K562 (cell line): Measurements from ENCODE around the gene CCDC88C. TPM values are rescaled to one million over a fixed set of nuclear protein-coding genes. Genes with fewer than 3 reads are reported as not detected.

ENCODE experiments used
- ATAC-seq: fragments of 200-7000 bp; cut with Tn5 transposase; 3 replicates; pipeline ENCODE4 v1.9.1; 2020; ENCODE audit warnings: moderate library complexity
- BruUV-seq: library from RNA; stranded (reverse); fragments of 400-500 nt; replicated peaks from 2 replicates; lab custom pipeline; 2021; lab: Mats Ljungman, UMichigan
- CTCF ChIA-PET: fragments of 300-600 bp; formaldehyde crosslinking; extraction: SDS; loops from one replicate; lab custom pipeline; 2021; ENCODE audit warnings: low intra/inter-chr PET ratio; lab: Yijun Ruan, JAX
- POLR2A ChIA-PET: fragments of 300-600, 350-650 bp; sonication (Branson Sonifier 250); formaldehyde crosslinking; extraction: SDS; loops from one replicate; lab custom pipeline; 2021; ENCODE audit warnings: antibody characterized with exemption, inconsistent platforms; lab: Yijun Ruan, JAX
- DNase-seq, 4 experiments: peaks; one replicate each; pipeline versions ENCODE4 v3.0.0 to v3.0.0-alpha.2; 2011 to 2018; ENCODE audit warnings: low spot score in 3 of 4, mixed read lengths in 3 of 4; ENCODE audit errors: extremely low read depth in 1 of 4
- FAIRE-seq: peaks from 2 replicates; lab custom pipeline; 2011; peaks lifted over from hg19 to GRCh38; lab: Jason Lieb, UNC
- H2AFZ ChIP-seq: 2 replicates; pipeline ENCODE4 v1.6.0; 2011; ENCODE audit warnings: low read depth, low read length, control low read depth, inconsistent platforms
- H3K27ac ChIP-seq: fragments of 200-600 bp; 3 replicates; pipeline ENCODE4 v1.8.0; 2011; ENCODE audit warnings: low read depth, mild to moderate bottlenecking, control low read depth, inconsistent platforms, low read length, moderate library complexity, mixed read lengths; ENCODE audit errors: extremely low read depth
- H3K27me3 ChIP-seq, 2 experiments: fragments of 300-600 bp in 1 of 2; 2 replicates in 1 of 2; 3 replicates in 1 of 2; pipeline versions ENCODE4 v1.6.0 to v1.8.0; 2011; ENCODE audit warnings: inconsistent platforms in 2 of 2, low read length in 2 of 2, mild to moderate bottlenecking in 1 of 2, mixed read lengths in 1 of 2, moderate library complexity in 1 of 2; ENCODE audit not compliant: control insufficient read depth in 2 of 2, insufficient read depth in 2 of 2
- H3K36me3 ChIP-seq: fragments of 300-600 bp; 3 replicates; pipeline ENCODE4 v1.8.0; 2011; ENCODE audit warnings: mild to moderate bottlenecking, low read length, inconsistent platforms; ENCODE audit not compliant: control insufficient read depth, insufficient read depth
- H3K4me1 ChIP-seq, 2 experiments: fragments of 200-600 bp in 1 of 2; replicated peaks in 1 of 2; 2 replicates in 1 of 2; 3 replicates in 1 of 2; pipeline versions ENCODE4 v1.5.1 to v1.8.0; 2011; ENCODE audit warnings: inconsistent platforms in 2 of 2, low read length in 2 of 2, mild to moderate bottlenecking in 1 of 2, mixed read lengths in 1 of 2, moderate library complexity in 1 of 2; ENCODE audit not compliant: control insufficient read depth in 2 of 2, insufficient read depth in 2 of 2
- H3K4me2 ChIP-seq: 2 replicates; pipeline ENCODE4 v1.6.1; 2011; ENCODE audit warnings: low read length, control low read depth, inconsistent platforms, mixed read lengths; ENCODE audit not compliant: insufficient read depth
- H3K4me3 ChIP-seq: fragments of 200-600 bp; sonication (generic), shearing (Covaris generic); 2 replicates; pipeline ENCODE4 v1.5.1; 2016; ENCODE audit warnings: control low read depth, inconsistent platforms
- H3K79me2 ChIP-seq: fragments of 200-600 bp; 3 replicates; pipeline ENCODE4 v1.8.0; 2011; ENCODE audit warnings: low read length, inconsistent platforms; ENCODE audit not compliant: control insufficient read depth, insufficient read depth
- H3K9ac ChIP-seq, 2 experiments: 2 replicates each; pipeline versions ENCODE4 v1.6.0 to v1.6.1; 2011; ENCODE audit warnings: low read depth in 2 of 2, low read length in 2 of 2, control low read depth in 1 of 2, inconsistent platforms in 1 of 2, mild to moderate bottlenecking in 1 of 2, mixed read lengths in 1 of 2; ENCODE audit not compliant: insufficient read depth in 1 of 2
- H3K9me1 ChIP-seq: one replicate; pipeline ENCODE4 v1.6.0; 2011; ENCODE audit warnings: inconsistent platforms, mild to moderate bottlenecking, low read length, moderate library complexity; ENCODE audit not compliant: control insufficient read depth, insufficient read depth
- H3K9me3 ChIP-seq: replicated peaks from 2 replicates; pipeline ENCODE4 v1.5.1; 2011; ENCODE audit warnings: low read depth, low read length, inconsistent platforms; ENCODE audit not compliant: control insufficient read depth, insufficient read depth
- H4K20me1 ChIP-seq: replicated peaks from 2 replicates; pipeline ENCODE4 v1.6.1; 2011; ENCODE audit warnings: low read length, inconsistent platforms, mixed read lengths; ENCODE audit not compliant: control insufficient read depth, insufficient read depth
- CCNT2 ChIP-seq: IDR thresholded peaks from 2 replicates; pipeline ENCODE4 v1.6.1; 2011; ENCODE audit warnings: borderline replicate concordance, low read depth, mild to moderate bottlenecking, moderate library complexity, mixed read lengths, low read length; ENCODE audit not compliant: insufficient read length; ENCODE audit errors: extremely low read depth
- HDAC3 ChIP-seq: fragments of 450-650 bp; IDR thresholded peaks from 2 replicates; pipeline ENCODE4 v1.6.1; 2018; ENCODE audit warnings: borderline replicate concordance, mild to moderate bottlenecking, moderate library complexity; ENCODE audit not compliant: partially characterized antibody
- SMAD3 ChIP-seq: fragments of 450-650 bp; formaldehyde crosslinking; conservative IDR thresholded peaks from 2 replicates; pipeline ENCODE4 v1.4.0; 2020; ENCODE audit warnings: mild to moderate bottlenecking
- SMARCA5 ChIP-seq: fragments of 450-650 bp; IDR thresholded peaks from 2 replicates; pipeline ENCODE4 v1.6.1; 2016
- ZNF354B ChIP-seq: fragments of 250-450 bp; sonication (Bioruptor Pico); IDR thresholded peaks from 2 replicates; pipeline ENCODE4 v1.4.0; 2020
- WGBS: fragments of 100-300 bp; shearing (Covaris generic); methylation state at CpG from one replicate; pipeline ENCODE4 v1.1.6; 2016; ENCODE audit warnings: low coverage, mixed read lengths; ENCODE audit not compliant: insufficient coverage; ENCODE audit errors: missing lambda C conversion rate; 5-methylcytosine and 5-hydroxymethylcytosine counted together
- in situ Hi-C: fragments of 300-500 bp; cut with MboI; formaldehyde crosslinking; loops from 4 replicates; pipeline ENCODE4 v1.15.0; 2018; ENCODE audit warnings: inconsistent platforms, mixed read lengths
- intact Hi-C: fragments of 100-400 bp; cut with micrococcal nuclease; formaldehyde crosslinking; loops from 2 replicates; pipeline ENCODE4 v1.14.2; 2022
- polyA plus RNA-seq, 8 experiments: library from polyadenylated mRNA; depleted of rRNA in 4 of 8; stranded (reverse) in 5 of 8; unstranded in 3 of 8; fragments of >200 nt; fragmentation: Nextera tagmentation in 2 of 8; fragmentation: Illumina TruSeq in 1 of 8; extraction: Ambion mirVana in 2 of 8; extraction: Trizol in 1 of 8; gene quantifications; 2 replicates each; pipeline versions ENCODE4 v1.2.1 to v1.2.3, GENCODE V29; 2011 to 2014; ENCODE audit warnings: inconsistent platforms in 1 of 8, missing spikeins in 1 of 8
- total RNA-seq, 7 experiments: library from RNA; depleted of rRNA in 6 of 7; stranded (reverse); fragments of >200 nt in 6 of 7; fragmentation: Illumina TruSeq in 2 of 7; extraction: Trizol in 2 of 7; gene quantifications; 2 replicates each; pipeline versions ENCODE4 v1.2.1 to v1.2.3, GENCODE V29; 2011 to 2021; ENCODE audit warnings: low replicate concordance in 1 of 7
- TF ChIP-seq, protein P1 (sequence below): fragments of 250-450 bp; sonication (Bioruptor Pico); IDR thresholded peaks from 2 replicates; pipeline ENCODE4 v1.9.0; 2021; ENCODE audit warnings: mild to moderate bottlenecking, inconsistent platforms

The CCDC88C gene
- total and polyA plus RNA-seq, 9 of the 15 experiments (the other 6 are each of a cell fraction or from before 2014, with no cell fraction given): 0.62 to 22.5 (median 10.7) TPM

- CTCF ChIA-PET: interaction anchor here (1.1 kb wide), 1 partner anchor 584 kb away, joined by 3 read pairs; no protein-coding TSS in a partner anchor
- FAIRE-seq: no peak
Measured at GRCh38 chr14:91327250-91327595, 90.4 kb downstream of the CCDC88C start.

More at GRCh38 chr14:91327250-91327595, 90.4 kb downstream of the CCDC88C start:
- in situ Hi-C loops (loop anchor here (10.0 kb wide), 1 partner anchor 98 kb away; no protein-coding TSS in a partner anchor), intact Hi-C loops (no loop called here)
- Histone ChIP-seq H3K4me3 (no peak overlapping the region), H4K20me1 (no peaks in the 10 kb centered on the region), H3K4me2 (no peak overlapping the region), H3K27me3 (no peaks in the 10 kb centered on the region), H3K9me1 (no peaks in the 10 kb centered on the region), H3K79me2 (no peaks in the 10 kb centered on the region), H3K9ac (peak overlapping the region in 1 of 2 experiments; percentile 55; a peak in 2 of 4 replicates), H3K4me1 (peaks cover 16 to 20% of the 10 kb centered on the region in 2 experiments; a peak in 4 of 5 replicates), H3K27ac (no peak overlapping the region), H2AFZ (no peak overlapping the region), H3K36me3 (peaks cover 19% of the 10 kb centered on the region; the same call in 2 of the 3 replicates), H3K9me3 (no peaks in the 10 kb centered on the region)
- WGBS: 88% methylated on average over 4 of the region's 7 CpGs
- no peak for DNase-seq
- no peak for ATAC-seq
- POLR2A ChIA-PET: interaction anchor here (0.7 kb wide), 1 partner anchor 233 kb away, joined by 3 read pairs; no protein-coding TSS in a partner anchor
- no peak for TF ChIP-seq ZNF354B (CRISPR knock-in tag)
- TF ChIP-seq SMAD3: no peak
- no peak for TF ChIP-seq CCNT2
- no peak for TF ChIP-seq HDAC3
- TF ChIP-seq, protein P1, sequence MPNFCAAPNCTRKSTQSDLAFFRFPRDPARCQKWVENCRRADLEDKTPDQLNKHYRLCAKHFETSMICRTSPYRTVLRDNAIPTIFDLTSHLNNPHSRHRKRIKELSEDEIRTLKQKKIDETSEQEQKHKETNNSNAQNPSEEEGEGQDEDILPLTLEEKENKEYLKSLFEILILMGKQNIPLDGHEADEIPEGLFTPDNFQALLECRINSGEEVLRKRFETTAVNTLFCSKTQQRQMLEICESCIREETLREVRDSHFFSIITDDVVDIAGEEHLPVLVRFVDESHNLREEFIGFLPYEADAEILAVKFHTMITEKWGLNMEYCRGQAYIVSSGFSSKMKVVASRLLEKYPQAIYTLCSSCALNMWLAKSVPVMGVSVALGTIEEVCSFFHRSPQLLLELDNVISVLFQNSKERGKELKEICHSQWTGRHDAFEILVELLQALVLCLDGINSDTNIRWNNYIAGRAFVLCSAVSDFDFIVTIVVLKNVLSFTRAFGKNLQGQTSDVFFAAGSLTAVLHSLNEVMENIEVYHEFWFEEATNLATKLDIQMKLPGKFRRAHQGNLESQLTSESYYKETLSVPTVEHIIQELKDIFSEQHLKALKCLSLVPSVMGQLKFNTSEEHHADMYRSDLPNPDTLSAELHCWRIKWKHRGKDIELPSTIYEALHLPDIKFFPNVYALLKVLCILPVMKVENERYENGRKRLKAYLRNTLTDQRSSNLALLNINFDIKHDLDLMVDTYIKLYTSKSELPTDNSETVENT: no peak
- no peak for TF ChIP-seq SMARCA5
- no TSS peak for BruUV-seq
